Spleen (tissue), 11 donors: ENCODE results near the gene HRH3. TPM values are rescaled to one million over a fixed set of nuclear protein-coding genes. Genes with fewer than 3 reads are reported as not detected.

ENCODE experiments used
- DNase-seq: peaks from one replicate; pipeline ENCODE4 v3.0.0-alpha.2; 2020
- H3K27ac ChIP-seq, 8 donors: fragments of 200-600 bp; sonication (generic) in 7 of 8; 1 replicate in 4 of 8; 2 replicates in 4 of 8; pipeline versions ENCODE4 v1.5.0 to v1.8.0; 2016 to 2021; ENCODE audit warnings: inconsistent platforms in 4 of 8, mild to moderate bottlenecking in 4 of 8, moderate library complexity in 1 of 8
- H3K27me3 ChIP-seq, 7 donors: fragments of 200-600 bp; sonication (generic) in 6 of 7; replicated peaks in 1 of 7; 1 replicate in 4 of 7; 2 replicates in 3 of 7; pipeline versions ENCODE4 v1.5.0 to v1.8.0; 2016 to 2021; ENCODE audit warnings: inconsistent platforms in 3 of 7, mild to moderate bottlenecking in 1 of 7
- H3K36me3 ChIP-seq, 6 donors: fragments of 200-600 bp; sonication (generic) in 5 of 6; 1 replicate in 4 of 6; 2 replicates in 2 of 6; pipeline versions ENCODE4 v1.5.0 to v1.8.0; 2016 to 2021; ENCODE audit warnings: inconsistent platforms in 2 of 6
- H3K4me1 ChIP-seq, 6 donors: fragments of 200-600 bp; sonication (generic) in 5 of 6; 1 replicate in 3 of 6; 2 replicates in 3 of 6; pipeline versions ENCODE4 v1.5.0 to v1.8.0; 2016 to 2021; ENCODE audit warnings: inconsistent platforms in 3 of 6
- H3K4me3 ChIP-seq, 8 donors: fragments of 200-600 bp; sonication (generic) in 7 of 8; 1 replicate in 4 of 8; 2 replicates in 4 of 8; pipeline versions ENCODE4 v1.5.0 to v1.8.0; 2016 to 2021; ENCODE audit warnings: inconsistent platforms in 4 of 8, mild to moderate bottlenecking in 4 of 8, moderate library complexity in 2 of 8
- H3K9me3 ChIP-seq, 8 donors: fragments of 200-600 bp; sonication (generic) in 7 of 8; 1 replicate in 4 of 8; 2 replicates in 4 of 8; pipeline versions ENCODE4 v1.5.0 to v1.8.0; 2016 to 2021; ENCODE audit warnings: inconsistent platforms in 4 of 8
- CTCF ChIP-seq, 11 experiments: fragments of 200-600 bp in 7 of 11; fragments of 450-650 bp in 4 of 11; sonication (generic) in 4 of 11; IDR thresholded peaks in 8 of 11; conservative IDR thresholded peaks in 3 of 11; 1 replicate in 7 of 11; 2 replicates in 4 of 11; pipeline versions ENCODE4 v1.4.0 to v1.8.0; 2016 to 2021; ENCODE audit warnings: antibody characterized with exemption in 11 of 11, inconsistent platforms in 4 of 11, mild to moderate bottlenecking in 1 of 11
- POLR2A ChIP-seq, 3 donors: fragments of 450-650 bp; IDR thresholded peaks; one replicate each; pipeline ENCODE4 v1.5.1; 2017; ENCODE audit warnings: antibody characterized with exemption in 3 of 3, mild to moderate bottlenecking in 1 of 3
- POLR2AphosphoS5 ChIP-seq, 3 donors: sonication (generic); formaldehyde crosslinking; IDR thresholded peaks; one replicate each; pipeline ENCODE4 v1.5.1; 2017; ENCODE audit warnings: antibody characterized with exemption in 3 of 3
- WGBS, 5 donors: extraction: QIAGEN DNeasy Blood & Tissue Kit in 3 of 5; methylation state at CpG; one replicate each; pipeline versions ENCODE4 v1.1.5 to v1.1.7; 2013 to 2018; 5-methylcytosine and 5-hydroxymethylcytosine counted together
- intact Hi-C: fragments of 100-400 bp; cut with DNase I; formaldehyde crosslinking; loops from one replicate; pipeline ENCODE4 v1.15.0; 2023; ENCODE audit warnings: low total_unique reads
- polyA plus RNA-seq, 3 donors: library from polyadenylated mRNA; stranded (reverse); fragments of 200-250 nt; gene quantifications; one replicate each; pipeline ENCODE4 v1.2.1, GENCODE V29; 2013
- total RNA-seq, 7 donors: library from RNA; depleted of rRNA in 3 of 7; stranded (reverse); fragments of >200 nt in 3 of 7; fragmentation: NEBNext Ultra II Directional in 4 of 7; extraction: Animal tissue kit (Norgen Biotek cat#: 25700) in 4 of 7; gene quantifications; one replicate each; pipeline versions ENCODE4 v1.1.0 to v1.2.1, GENCODE V29; 2016 to 2021
- donor health status: healthy with polysubstance abuse.
- donor health status: DM: no; HTN: no; CAD: no; lungs with moderate emphysema.
- donor health status: DM: no; HTN: no; CAD: no.
- donor health status: Bipolar disorder and iron deficiency.
- donor health status: healthy.
- donor health status: DM: no; HTN: no; CAD: no.
- donor health status: DM: yes; HTN: yes; CAD: no.

Gene HRH3
- total and polyA plus RNA-seq, 10 donors = not detected

GRCh38 chr20:62215991-62216635, 4.0 kb downstream of the HRH3 start:
- intact Hi-C loops = no loop called here

GRCh38 chr20:62215020-62215990, 4.8 kb downstream of the HRH3 start:
- Histone ChIP-seq H3K4me1 (peaks cover under 1 to 15% (median 9%) of the 10 kb centered on the region in 6 donors), H3K27ac (no peak overlapping the region), H3K36me3 (no peaks in the 10 kb centered on the region), H3K27me3 (peaks cover 8 to 91% (median 79%) of the 10 kb centered on the region in 7 donors), H3K9me3 (no peaks in the 10 kb centered on the region), H3K4me3 (no peak overlapping the region)
- TF ChIP-seq POLR2AphosphoS5 (IDR thresholded peaks at IDR 0.05) (no peak), CTCF (IDR thresholded peaks at IDR 0.05 in 8 of 11, conservative IDR thresholded peaks at IDR 0.05 in 3 of 11) (no peak), POLR2A (IDR thresholded peaks at IDR 0.05) (no peak)
- no peak for DNase-seq
- intact Hi-C loops = no loop called here
- 79 to 87% (median 80%) methylated on average over 14 to 29 of the region's 29 CpGs for WGBS, 5 donors

More at GRCh38 chr20:62215991-62216635, 4.0 kb downstream of the HRH3 start:
- Histone ChIP-seq H3K36me3 (no peaks in the 10 kb centered on the region), H3K4me1 (peaks cover 6 to 23% (median 15%) of the 10 kb centered on the region in 6 donors), H3K27ac (no peak overlapping the region), H3K27me3 (peaks cover 11 to 91% (median 79%) of the 10 kb centered on the region in 7 donors), H3K4me3 (no peak overlapping the region), H3K9me3 (no peaks in the 10 kb centered on the region)
- no peak for DNase-seq
- 79 to 87% (median 81%) methylated on average over 16 to 40 of the region's 40 CpGs for WGBS, 5 donors
- no peak for TF ChIP-seq POLR2A (IDR thresholded peaks at IDR 0.05)
- TF ChIP-seq POLR2AphosphoS5 (IDR thresholded peaks at IDR 0.05) = no peak
- TF ChIP-seq CTCF (IDR thresholded peaks at IDR 0.05 in 8 of 11, conservative IDR thresholded peaks at IDR 0.05 in 3 of 11) = no peak

GRCh38 chr20:62214067-62214466, 6.0 kb downstream of the HRH3 start:
- intact Hi-C loops = no loop called here
- Histone ChIP-seq H3K9me3 (no peaks in the 10 kb centered on the region), H3K4me3 (no peak overlapping the region), H3K27me3 (peaks cover 7 to 90% (median 81%) of the 10 kb centered on the region in 7 donors), H3K4me1 (peaks cover 0 to 5% (median 2%) of the 10 kb centered on the region in 6 donors), H3K36me3 (no peaks in the 10 kb centered on the region), H3K27ac (no peak overlapping the region)
- TF ChIP-seq CTCF (IDR thresholded peaks at IDR 0.05 in 8 of 11, conservative IDR thresholded peaks at IDR 0.05 in 3 of 11) = no peak
- no peak for TF ChIP-seq POLR2AphosphoS5 (IDR thresholded peaks at IDR 0.05)
- TF ChIP-seq POLR2A (IDR thresholded peaks at IDR 0.05) = no peak
- no peak for DNase-seq
- WGBS, 5 donors = 44 to 68% (median 61%) methylated on average over 11 to 12 of the region's 12 CpGs

GRCh38 chr20:62212299-62212698, 7.8 kb downstream of the HRH3 start:
- peaks cover 0 to 5% (median 0%) of the 10 kb centered on the region in 6 donors for H3K36me3 ChIP-seq
- H3K27me3 ChIP-seq = peaks cover 0 to 78% (median 63%) of the 10 kb centered on the region in 7 donors
- no peak for TF ChIP-seq CTCF (IDR thresholded peaks at IDR 0.05 in 8 of 11, conservative IDR thresholded peaks at IDR 0.05 in 3 of 11)
- no peak for TF ChIP-seq POLR2AphosphoS5 (IDR thresholded peaks at IDR 0.05)
- no peak for TF ChIP-seq POLR2A (IDR thresholded peaks at IDR 0.05)
- H3K4me3 ChIP-seq = no peak overlapping the region
- no peaks in the 10 kb centered on the region for H3K4me1 ChIP-seq
- WGBS, 5 donors = 41 to 68% (median 45%) methylated on average over 8 to 10 of the region's 10 CpGs
- no peaks in the 10 kb centered on the region for H3K9me3 ChIP-seq
- intact Hi-C loops = no loop called here
- DNase-seq = no peak
- no peak overlapping the region for H3K27ac ChIP-seq
